MG63 (cell line): Measurements from ENCODE around the gene RAG1. TPM values are rescaled to one million over a fixed set of nuclear protein-coding genes. Genes with fewer than 3 reads are reported as not detected.

Source experiments
- DNase-seq: peaks from one replicate; pipeline ENCODE4 v3.0.0-alpha.2; 2020
- H3K27me3 ChIP-seq: fragments of 250-450 bp; sonication (Bioruptor Pico); 2 replicates; pipeline ENCODE4 v1.5.1; 2020; ENCODE audit warnings: mild to moderate bottlenecking, moderate library complexity
- H3K36me3 ChIP-seq: fragments of 250-450 bp; sonication (Bioruptor Pico); 2 replicates; pipeline ENCODE4 v1.5.1; 2020; ENCODE audit warnings: mild to moderate bottlenecking, moderate library complexity
- H3K4me3 ChIP-seq: fragments of 250-450 bp; sonication (Bioruptor Pico); 2 replicates; pipeline ENCODE4 v1.5.1; 2020; ENCODE audit warnings: mild to moderate bottlenecking, moderate library complexity
- H3K9me3 ChIP-seq: fragments of 250-450 bp; sonication (Bioruptor Pico); 2 replicates; pipeline ENCODE4 v1.5.1; 2020; ENCODE audit warnings: mild to moderate bottlenecking, moderate library complexity
- total RNA-seq: library from RNA; depleted of rRNA; stranded (reverse); fragments of >200 nt; shearing (Covaris generic); gene quantifications from 2 replicates; pipeline ENCODE4 v1.2.3, GENCODE V29; 2014; ENCODE audit warnings: low replicate concordance; rRNA removed

The RAG1 gene
- total RNA-seq, 1 experiment from 2014 or later = 0.10 TPM

GRCh38 chr11:36615826-36616225 is 48.0 kb downstream of the RAG1 start:
- H3K27me3 ChIP-seq = no peaks in the 10 kb centered on the region
- H3K4me3 ChIP-seq = no peak overlapping the region
- no peaks in the 10 kb centered on the region for H3K36me3 ChIP-seq
- H3K9me3 ChIP-seq = no peaks in the 10 kb centered on the region
- DNase-seq = no peak

GRCh38 chr11:36617543-36618362 is 49.9 kb downstream of the RAG1 start:
- DNase-seq = no peak
- Histone ChIP-seq H3K36me3 (no peaks in the 10 kb centered on the region), H3K4me3 (no peak overlapping the region), H3K9me3 (no peaks in the 10 kb centered on the region), H3K27me3 (no peaks in the 10 kb centered on the region)

GRCh38 chr11:36618363-36619047 is 50.7 kb downstream of the RAG1 start:
- Histone ChIP-seq H3K9me3 (no peaks in the 10 kb centered on the region), H3K27me3 (no peaks in the 10 kb centered on the region), H3K36me3 (no peaks in the 10 kb centered on the region), H3K4me3 (no peak overlapping the region)
- DNase-seq = no peak

- Histone ChIP-seq H3K27me3 (no peaks in the 10 kb centered on the region), H3K4me3 (no peak overlapping the region), H3K36me3 (no peaks in the 10 kb centered on the region), H3K9me3 (no peaks in the 10 kb centered on the region)
- DNase-seq = no peak
These were observed 51.7 kb downstream of the RAG1 start for GRCh38 chr11:36619502-36619901.

GRCh38 chr11:36620246-36620645 is 52.4 kb downstream of the RAG1 start:
- Histone ChIP-seq H3K36me3 (no peaks in the 10 kb centered on the region), H3K9me3 (no peaks in the 10 kb centered on the region), H3K27me3 (no peaks in the 10 kb centered on the region), H3K4me3 (no peak overlapping the region)
- DNase-seq = no peak

GRCh38 chr11:36622431-36623136 is 54.8 kb downstream of the RAG1 start:
- DNase-seq = no peak

GRCh38 chr11:36623494-36623893 is 55.7 kb downstream of the RAG1 start:
- no peaks in the 10 kb centered on the region for H3K9me3 ChIP-seq
- no peak for DNase-seq
- no peak overlapping the region for H3K4me3 ChIP-seq
- no peaks in the 10 kb centered on the region for H3K27me3 ChIP-seq
- H3K36me3 ChIP-seq = no peaks in the 10 kb centered on the region

More at GRCh38 chr11:36622431-36623136, 54.8 kb downstream of the RAG1 start:
- no peaks in the 10 kb centered on the region for H3K27me3 ChIP-seq
- no peaks in the 10 kb centered on the region for H3K9me3 ChIP-seq
- H3K4me3 ChIP-seq = no peak overlapping the region
- no peaks in the 10 kb centered on the region for H3K36me3 ChIP-seq

- no peak for DNase-seq
- Histone ChIP-seq H3K27me3 (no peaks in the 10 kb centered on the region), H3K36me3 (no peaks in the 10 kb centered on the region), H3K4me3 (no peak overlapping the region), H3K9me3 (no peaks in the 10 kb centered on the region)
These were observed 59.2 kb downstream of the RAG1 start for GRCh38 chr11:36627006-36627405.

- Histone ChIP-seq H3K4me3 (no peak overlapping the region), H3K27me3 (no peaks in the 10 kb centered on the region), H3K36me3 (no peaks in the 10 kb centered on the region), H3K9me3 (no peaks in the 10 kb centered on the region)
- DNase-seq = no peak
These were observed 59.7 kb downstream of the RAG1 start for GRCh38 chr11:36627471-36627870.

- DNase-seq = no peak
These were observed 60.3 kb downstream of the RAG1 start for GRCh38 chr11:36628141-36628540.

GRCh38 chr11:36628765-36629244 is 61.0 kb downstream of the RAG1 start:
- H3K27me3 ChIP-seq = no peaks in the 10 kb centered on the region
- no peak for DNase-seq
- H3K36me3 ChIP-seq = no peaks in the 10 kb centered on the region
- no peaks in the 10 kb centered on the region for H3K9me3 ChIP-seq
- H3K4me3 ChIP-seq = no peak overlapping the region

More at GRCh38 chr11:36628141-36628540, 60.3 kb downstream of the RAG1 start:
- no peaks in the 10 kb centered on the region for H3K9me3 ChIP-seq
- H3K4me3 ChIP-seq = no peak overlapping the region
- no peaks in the 10 kb centered on the region for H3K27me3 ChIP-seq
- no peaks in the 10 kb centered on the region for H3K36me3 ChIP-seq

Other genes starting within 250 kb of the RAG1 start
- 6.1 and 6.7 TPM in 2 replicates for gene TRAF6, start 57.7 kb upstream of the RAG1 start, total RNA-seq
- 20.3 and 39.3 TPM in 2 replicates for gene IFTAP, start 26.5 kb downstream of the RAG1 start, total RNA-seq
- gene RAG2, start 30.2 kb downstream of the RAG1 start, total RNA-seq = not detected in 2 replicates